Spleen (tissue), 11 donors: ENCODE results near the gene CYP21A2. TPM values are rescaled to one million over a fixed set of nuclear protein-coding genes. Genes with fewer than 3 reads are reported as not detected.

Experiments
- DNase-seq: peaks from one replicate; pipeline ENCODE4 v3.0.0-alpha.2; 2020
- H3K27ac ChIP-seq, 8 donors: fragments of 200-600 bp; sonication (generic) in 7 of 8; 1 replicate in 4 of 8; 2 replicates in 4 of 8; pipeline versions ENCODE4 v1.5.0 to v1.8.0; 2016 to 2021; ENCODE audit warnings: inconsistent platforms in 4 of 8, mild to moderate bottlenecking in 4 of 8, moderate library complexity in 1 of 8
- H3K27me3 ChIP-seq, 7 donors: fragments of 200-600 bp; sonication (generic) in 6 of 7; replicated peaks in 1 of 7; 1 replicate in 4 of 7; 2 replicates in 3 of 7; pipeline versions ENCODE4 v1.5.0 to v1.8.0; 2016 to 2021; ENCODE audit warnings: inconsistent platforms in 3 of 7, mild to moderate bottlenecking in 1 of 7
- H3K36me3 ChIP-seq, 6 donors: fragments of 200-600 bp; sonication (generic) in 5 of 6; 1 replicate in 4 of 6; 2 replicates in 2 of 6; pipeline versions ENCODE4 v1.5.0 to v1.8.0; 2016 to 2021; ENCODE audit warnings: inconsistent platforms in 2 of 6
- H3K4me1 ChIP-seq, 6 donors: fragments of 200-600 bp; sonication (generic) in 5 of 6; 1 replicate in 3 of 6; 2 replicates in 3 of 6; pipeline versions ENCODE4 v1.5.0 to v1.8.0; 2016 to 2021; ENCODE audit warnings: inconsistent platforms in 3 of 6
- H3K4me3 ChIP-seq, 8 donors: fragments of 200-600 bp; sonication (generic) in 7 of 8; 1 replicate in 4 of 8; 2 replicates in 4 of 8; pipeline versions ENCODE4 v1.5.0 to v1.8.0; 2016 to 2021; ENCODE audit warnings: inconsistent platforms in 4 of 8, mild to moderate bottlenecking in 4 of 8, moderate library complexity in 2 of 8
- H3K9me3 ChIP-seq, 8 donors: fragments of 200-600 bp; sonication (generic) in 7 of 8; 1 replicate in 4 of 8; 2 replicates in 4 of 8; pipeline versions ENCODE4 v1.5.0 to v1.8.0; 2016 to 2021; ENCODE audit warnings: inconsistent platforms in 4 of 8
- CTCF ChIP-seq, 11 experiments: fragments of 200-600 bp in 7 of 11; fragments of 450-650 bp in 4 of 11; sonication (generic) in 4 of 11; IDR thresholded peaks in 8 of 11; conservative IDR thresholded peaks in 3 of 11; 1 replicate in 7 of 11; 2 replicates in 4 of 11; pipeline versions ENCODE4 v1.4.0 to v1.8.0; 2016 to 2021; ENCODE audit warnings: antibody characterized with exemption in 11 of 11, inconsistent platforms in 4 of 11, mild to moderate bottlenecking in 1 of 11
- POLR2A ChIP-seq, 3 donors: fragments of 450-650 bp; IDR thresholded peaks; one replicate each; pipeline ENCODE4 v1.5.1; 2017; ENCODE audit warnings: antibody characterized with exemption in 3 of 3, mild to moderate bottlenecking in 1 of 3
- POLR2AphosphoS5 ChIP-seq, 3 donors: sonication (generic); formaldehyde crosslinking; IDR thresholded peaks; one replicate each; pipeline ENCODE4 v1.5.1; 2017; ENCODE audit warnings: antibody characterized with exemption in 3 of 3
- WGBS, 5 donors: extraction: QIAGEN DNeasy Blood & Tissue Kit in 3 of 5; methylation state at CpG; one replicate each; pipeline versions ENCODE4 v1.1.5 to v1.1.7; 2013 to 2018; 5-methylcytosine and 5-hydroxymethylcytosine counted together
- intact Hi-C: fragments of 100-400 bp; cut with DNase I; formaldehyde crosslinking; loops from one replicate; pipeline ENCODE4 v1.15.0; 2023; ENCODE audit warnings: low total_unique reads
- polyA plus RNA-seq, 3 donors: library from polyadenylated mRNA; stranded (reverse); fragments of 200-250 nt; gene quantifications; one replicate each; pipeline ENCODE4 v1.2.1, GENCODE V29; 2013
- total RNA-seq, 7 donors: library from RNA; depleted of rRNA in 3 of 7; stranded (reverse); fragments of >200 nt in 3 of 7; fragmentation: NEBNext Ultra II Directional in 4 of 7; extraction: Animal tissue kit (Norgen Biotek cat#: 25700) in 4 of 7; gene quantifications; one replicate each; pipeline versions ENCODE4 v1.1.0 to v1.2.1, GENCODE V29; 2016 to 2021
- donor health status: healthy with polysubstance abuse.
- donor health status: DM: no; HTN: no; CAD: no; lungs with moderate emphysema.
- donor health status: DM: no; HTN: no; CAD: no.
- donor health status: Bipolar disorder and iron deficiency.
- donor health status: healthy.
- donor health status: DM: no; HTN: no; CAD: no.
- donor health status: DM: yes; HTN: yes; CAD: no.

Gene CYP21A2
- total and polyA plus RNA-seq, 10 donors = 0.97 to 14.3 (median 5.4) TPM

- Histone ChIP-seq H3K9me3 (no peaks in the 10 kb centered on the region), H3K27me3 (no peaks in the 10 kb centered on the region), H3K4me1 (no peaks in the 10 kb centered on the region), H3K27ac (no peak overlapping the region), H3K4me3 (no peak overlapping the region), H3K36me3 (peaks cover 0 to 78% (median 0%) of the 10 kb centered on the region in 6 donors)
- no peak for DNase-seq
- TF ChIP-seq POLR2AphosphoS5 (IDR thresholded peaks at IDR 0.05) = no peak
- no peak for TF ChIP-seq POLR2A (IDR thresholded peaks at IDR 0.05)
- TF ChIP-seq CTCF (IDR thresholded peaks at IDR 0.05 in 8 of 11, conservative IDR thresholded peaks at IDR 0.05 in 3 of 11) = no peak
- intact Hi-C loops = no loop called here
- 85 to 98% (median 92%) methylated on average over 5 to 7 of the region's 7 CpGs for WGBS, 5 donors
Measured at GRCh38 chr6:32056254-32056653, 18.0 kb downstream of the CYP21A2 start.

- Histone ChIP-seq H3K27ac (no peak overlapping the region), H3K36me3 (peaks cover 0 to 85% (median 0%) of the 10 kb centered on the region in 6 donors), H3K9me3 (no peaks in the 10 kb centered on the region), H3K4me3 (no peak overlapping the region), H3K27me3 (no peaks in the 10 kb centered on the region), H3K4me1 (no peaks in the 10 kb centered on the region)
- 76 to 95% (median 88%) methylated on average over 17 of the region's 17 CpGs for WGBS, 5 donors
- DNase-seq = no peak
- TF ChIP-seq CTCF (IDR thresholded peaks at IDR 0.05 in 8 of 11, conservative IDR thresholded peaks at IDR 0.05 in 3 of 11) (no peak), POLR2AphosphoS5 (IDR thresholded peaks at IDR 0.05) (no peak), POLR2A (IDR thresholded peaks at IDR 0.05) (no peak)
- intact Hi-C loops = no loop called here
Measured at GRCh38 chr6:32057966-32058365, 19.8 kb downstream of the CYP21A2 start.

- WGBS, 5 donors = 77 to 92% (median 85%) methylated on average over 11 of the region's 11 CpGs
- TF ChIP-seq POLR2AphosphoS5 (IDR thresholded peaks at IDR 0.05) (no peak), POLR2A (IDR thresholded peaks at IDR 0.05) (no peak), CTCF (IDR thresholded peaks at IDR 0.05 in 8 of 11, conservative IDR thresholded peaks at IDR 0.05 in 3 of 11) (no peak)
- DNase-seq = no peak
- H3K4me1 ChIP-seq = no peaks in the 10 kb centered on the region
- H3K9me3 ChIP-seq = no peaks in the 10 kb centered on the region
- H3K27ac ChIP-seq = no peak overlapping the region
- no peak overlapping the region for H3K4me3 ChIP-seq
- peaks cover 0 to 85% (median 0%) of the 10 kb centered on the region in 6 donors for H3K36me3 ChIP-seq
- H3K27me3 ChIP-seq = no peaks in the 10 kb centered on the region
- intact Hi-C loops = no loop called here
Measured at GRCh38 chr6:32058511-32058963, 20.3 kb downstream of the CYP21A2 start.

- Histone ChIP-seq H3K4me3 (no peak overlapping the region), H3K27ac (no peak overlapping the region), H3K4me1 (no peaks in the 10 kb centered on the region), H3K9me3 (no peaks in the 10 kb centered on the region), H3K27me3 (no peaks in the 10 kb centered on the region), H3K36me3 (peaks cover 0 to 96% (median 8%) of the 10 kb centered on the region in 6 donors)
- 88 to 95% (median 92%) methylated on average over 25 to 28 of the region's 28 CpGs for WGBS, 5 donors
- intact Hi-C loops = no loop called here
- no peak for DNase-seq
- no peak for TF ChIP-seq POLR2AphosphoS5 (IDR thresholded peaks at IDR 0.05)
- no peak for TF ChIP-seq CTCF (IDR thresholded peaks at IDR 0.05 in 8 of 11, conservative IDR thresholded peaks at IDR 0.05 in 3 of 11)
- TF ChIP-seq POLR2A (IDR thresholded peaks at IDR 0.05) = no peak
Measured at GRCh38 chr6:32060966-32061655, 22.9 kb downstream of the CYP21A2 start.
